Osteoblast (primary cell): ENCODE results near the gene KIF6. TPM values are rescaled to one million over a fixed set of nuclear protein-coding genes. Genes with fewer than 3 reads are reported as not detected.

Experiments used
- DNase-seq: peaks from one replicate; pipeline ENCODE4 v3.0.0; 2011; ENCODE audit warnings: low spot score, mixed read lengths; ENCODE audit not compliant: insufficient read length; ENCODE audit errors: missing footprints
- H2AFZ ChIP-seq: 2 replicates; pipeline ENCODE4 v1.6.0; 2011; ENCODE audit warnings: mild to moderate bottlenecking, low read length
- H3K27ac ChIP-seq: 2 replicates; pipeline ENCODE4 v1.5.1; 2011; ENCODE audit warnings: mild to moderate bottlenecking, low read depth, low read length, moderate library complexity
- H3K27me3 ChIP-seq: 2 replicates; pipeline ENCODE4 v1.6.0; 2012; ENCODE audit warnings: mild to moderate bottlenecking, control low read depth, inconsistent platforms, low read length, moderate library complexity; ENCODE audit not compliant: insufficient read depth
- H3K36me3 ChIP-seq: 2 replicates; pipeline ENCODE4 v1.5.1; 2011; ENCODE audit warnings: mild to moderate bottlenecking, low read length, control low read depth, moderate library complexity; ENCODE audit not compliant: insufficient read depth
- H3K4me1 ChIP-seq: 2 replicates; pipeline ENCODE4 v1.5.1; 2011; ENCODE audit warnings: mild to moderate bottlenecking, low read length, control low read depth, moderate library complexity; ENCODE audit not compliant: insufficient read depth
- H3K4me2 ChIP-seq: 2 replicates; pipeline ENCODE4 v1.6.0; 2011; ENCODE audit warnings: mild to moderate bottlenecking, low read length; ENCODE audit not compliant: insufficient read depth
- H3K4me3 ChIP-seq: fragments of 200-600 bp; sonication (generic); 3 replicates; pipeline ENCODE4 v1.5.1; 2012; ENCODE audit warnings: mild to moderate bottlenecking, low read length, inconsistent platforms; ENCODE audit not compliant: insufficient read depth
- H3K79me2 ChIP-seq: 2 replicates; pipeline ENCODE4 v1.6.0; 2012; ENCODE audit warnings: mild to moderate bottlenecking, low read length, control low read depth, inconsistent platforms; ENCODE audit not compliant: insufficient read depth
- H3K9me3 ChIP-seq: 2 replicates; pipeline ENCODE4 v1.5.1; 2011; ENCODE audit warnings: low read depth, low read length, control low read depth
- H4K20me1 ChIP-seq: 2 replicates; pipeline ENCODE4 v1.6.0; 2012; ENCODE audit warnings: mild to moderate bottlenecking, low read length, control low read depth; ENCODE audit not compliant: insufficient read depth
- CTCF ChIP-seq: IDR thresholded peaks from 2 replicates; pipeline ENCODE4 v1.5.1; 2011; ENCODE audit warnings: mild to moderate bottlenecking, low read depth, low read length, moderate library complexity; ENCODE audit errors: extremely low read depth
- total RNA-seq: library from RNA; depleted of rRNA; stranded (reverse); fragments of >200 nt; gene quantifications from 2 replicates; pipeline ENCODE4 v1.2.3, GENCODE V29; 2012

The KIF6 gene
- total RNA-seq, 1 donor, result 1.4 TPM

- no peaks in the 10 kb centered on the region for H3K79me2 ChIP-seq
- H2AFZ ChIP-seq, result no peak overlapping the region
- TF ChIP-seq CTCF, result no peak
- H3K27ac ChIP-seq, result no peak overlapping the region
- no peaks in the 10 kb centered on the region for H3K9me3 ChIP-seq
- DNase-seq, result no peak
- H3K27me3 ChIP-seq, result no peaks in the 10 kb centered on the region
- H3K4me1 ChIP-seq, result no peaks in the 10 kb centered on the region
- H3K4me2 ChIP-seq, result no peak overlapping the region
- H4K20me1 ChIP-seq, result no peaks in the 10 kb centered on the region
- no peaks in the 10 kb centered on the region for H3K36me3 ChIP-seq
- H3K4me3 ChIP-seq, result no peak overlapping the region
Measured at GRCh38 chr6:39568896-39569295, 156.3 kb downstream of the KIF6 start.

- Histone ChIP-seq H3K27ac (no peak overlapping the region), H3K9me3 (no peaks in the 10 kb centered on the region), H2AFZ (no peak overlapping the region), H3K27me3 (no peaks in the 10 kb centered on the region), H3K4me3 (no peak overlapping the region), H3K36me3 (no peaks in the 10 kb centered on the region), H3K4me2 (no peak overlapping the region), H4K20me1 (no peaks in the 10 kb centered on the region), H3K79me2 (no peaks in the 10 kb centered on the region), H3K4me1 (no peaks in the 10 kb centered on the region)
- DNase-seq, result no peak
- no peak for TF ChIP-seq CTCF
Measured at GRCh38 chr6:39567091-39567490, 158.1 kb downstream of the KIF6 start.

GRCh38 chr6:39566456-39566855 is 158.8 kb downstream of the KIF6 start:
- Histone ChIP-seq H3K9me3 (no peaks in the 10 kb centered on the region), H3K27me3 (no peaks in the 10 kb centered on the region), H3K27ac (no peak overlapping the region), H3K36me3 (no peaks in the 10 kb centered on the region), H2AFZ (no peak overlapping the region), H3K4me1 (no peaks in the 10 kb centered on the region), H3K79me2 (no peaks in the 10 kb centered on the region), H4K20me1 (no peaks in the 10 kb centered on the region), H3K4me3 (no peak overlapping the region), H3K4me2 (no peak overlapping the region)
- no peak for DNase-seq
- TF ChIP-seq CTCF, result no peak

GRCh38 chr6:39565956-39566355 is 159.3 kb downstream of the KIF6 start:
- no peak for DNase-seq
- Histone ChIP-seq H2AFZ (no peak overlapping the region), H3K4me2 (no peak overlapping the region), H4K20me1 (no peaks in the 10 kb centered on the region), H3K27me3 (no peaks in the 10 kb centered on the region), H3K9me3 (no peaks in the 10 kb centered on the region), H3K4me3 (no peak overlapping the region), H3K4me1 (no peaks in the 10 kb centered on the region), H3K36me3 (no peaks in the 10 kb centered on the region), H3K27ac (no peak overlapping the region), H3K79me2 (no peaks in the 10 kb centered on the region)
- no peak for TF ChIP-seq CTCF
